ENCODE data around the gene PLCG2. TPM values are rescaled to one million over a fixed set of nuclear protein-coding genes. Genes with fewer than 3 reads are reported as not detected.

Gene PLCG2
- total and polyA plus RNA-seq, 3 donors from 2014 or later: 6.8 to 11.3 (median 8.0) TPM

DNA sequence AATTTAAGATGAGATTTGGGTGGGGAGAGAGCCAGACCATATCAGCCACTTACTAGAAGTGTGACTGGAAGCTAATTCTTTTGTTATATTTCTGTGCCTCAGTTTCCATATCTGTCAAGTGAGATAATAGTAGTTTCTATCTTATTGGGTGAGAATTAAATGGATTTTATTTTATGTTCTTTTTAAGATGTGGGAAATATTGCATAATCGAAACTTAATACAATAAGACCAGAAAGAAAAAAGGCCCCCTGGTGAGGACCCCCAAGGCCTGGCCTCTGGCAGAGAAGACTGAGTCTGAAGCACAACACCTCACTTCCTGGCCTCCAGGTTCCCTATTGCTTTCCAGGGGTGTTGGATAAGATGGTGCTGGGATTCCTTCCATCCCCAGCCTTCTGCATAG lies 13.7 kb downstream of the PLCG2 start:
- Histone ChIP-seq H3K36me3 (ENCODE audit: low read depth, missing control alignments) (no peaks in the 10 kb centered on the region), H3K9me3 (no peaks in the 10 kb centered on the region), H3K27ac (no peak overlapping the region), H3K27me3 (no peaks in the 10 kb centered on the region), H3K4me1 (no peaks in the 10 kb centered on the region), H3K4me3 (no peak overlapping the region)
- 86 to 93% methylated on average over 1 of the region's 1 CpG for WGBS, 2 donors
- no peak for DNase-seq
- TF ChIP-seq, protein P1, sequence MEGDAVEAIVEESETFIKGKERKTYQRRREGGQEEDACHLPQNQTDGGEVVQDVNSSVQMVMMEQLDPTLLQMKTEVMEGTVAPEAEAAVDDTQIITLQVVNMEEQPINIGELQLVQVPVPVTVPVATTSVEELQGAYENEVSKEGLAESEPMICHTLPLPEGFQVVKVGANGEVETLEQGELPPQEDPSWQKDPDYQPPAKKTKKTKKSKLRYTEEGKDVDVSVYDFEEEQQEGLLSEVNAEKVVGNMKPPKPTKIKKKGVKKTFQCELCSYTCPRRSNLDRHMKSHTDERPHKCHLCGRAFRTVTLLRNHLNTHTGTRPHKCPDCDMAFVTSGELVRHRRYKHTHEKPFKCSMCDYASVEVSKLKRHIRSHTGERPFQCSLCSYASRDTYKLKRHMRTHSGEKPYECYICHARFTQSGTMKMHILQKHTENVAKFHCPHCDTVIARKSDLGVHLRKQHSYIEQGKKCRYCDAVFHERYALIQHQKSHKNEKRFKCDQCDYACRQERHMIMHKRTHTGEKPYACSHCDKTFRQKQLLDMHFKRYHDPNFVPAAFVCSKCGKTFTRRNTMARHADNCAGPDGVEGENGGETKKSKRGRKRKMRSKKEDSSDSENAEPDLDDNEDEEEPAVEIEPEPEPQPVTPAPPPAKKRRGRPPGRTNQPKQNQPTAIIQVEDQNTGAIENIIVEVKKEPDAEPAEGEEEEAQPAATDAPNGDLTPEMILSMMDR (IDR thresholded peaks at IDR 0.05): no peak
- TF ChIP-seq POLR2A (IDR thresholded peaks at IDR 0.05): no peak
- intact Hi-C loops (cut with DNase I; ENCODE audit: low total_unique reads): no loop called here

DNA sequence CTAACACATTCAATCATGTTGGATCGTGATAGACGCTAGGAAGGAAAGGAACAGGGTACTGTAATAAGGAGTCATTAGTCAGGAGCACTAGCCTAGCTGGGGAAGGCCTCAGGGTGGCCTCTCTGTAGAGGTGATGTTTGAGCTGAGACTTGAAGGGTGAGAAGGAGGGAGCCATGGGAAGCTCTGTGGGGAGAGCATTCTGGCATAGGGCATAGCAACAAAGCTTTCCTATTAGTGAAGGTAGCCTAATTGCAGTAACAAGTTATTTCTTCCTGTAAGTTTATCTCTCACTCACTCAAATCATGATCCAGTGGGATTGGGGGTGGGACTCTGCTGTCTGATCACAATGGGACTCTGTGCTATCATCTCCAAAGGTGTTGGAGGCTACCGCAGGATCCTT lies 16.1 kb downstream of the PLCG2 start:
- intact Hi-C loops (cut with DNase I; ENCODE audit: low total_unique reads): no loop called here
- Histone ChIP-seq H3K9me3 (no peaks in the 10 kb centered on the region), H3K27ac (no peak overlapping the region), H3K36me3 (ENCODE audit: low read depth, missing control alignments) (no peaks in the 10 kb centered on the region), H3K4me3 (no peak overlapping the region), H3K27me3 (no peaks in the 10 kb centered on the region), H3K4me1 (no peaks in the 10 kb centered on the region)
- 90 to 94% methylated on average over 3 of the region's 3 CpGs for whole genome bisulfite sequencing, 2 donors
- TF ChIP-seq POLR2A (IDR thresholded peaks at IDR 0.05): no peak
- TF ChIP-seq, protein P1 (IDR thresholded peaks at IDR 0.05): no peak
- no peak for DNase-seq

DNA sequence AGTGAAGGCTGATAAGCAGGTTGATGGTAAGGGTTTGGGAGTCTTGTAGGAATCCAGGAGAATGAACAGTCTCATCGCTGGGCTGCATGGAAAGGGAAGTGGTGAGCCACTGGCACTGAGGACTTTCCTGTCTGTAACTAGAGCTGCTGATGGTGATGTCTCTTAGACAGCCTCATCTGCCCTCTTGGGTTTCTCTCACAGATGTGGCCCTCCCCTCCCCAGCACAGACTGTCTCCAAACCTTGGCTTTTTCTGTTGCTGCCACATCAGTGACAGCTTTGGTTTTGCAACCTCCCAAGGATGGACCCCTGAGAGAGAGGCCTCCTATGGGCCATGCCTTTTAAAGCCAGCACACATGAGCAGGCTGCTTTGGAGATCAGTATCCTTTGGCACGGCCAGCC lies 16.9 kb downstream of the PLCG2 start:
- H3K4me1 ChIP-seq: no peaks in the 10 kb centered on the region
- no peak for DNase-seq
- no peaks in the 10 kb centered on the region for H3K9me3 ChIP-seq
- H3K36me3 ChIP-seq (ENCODE audit: low read depth, missing control alignments): no peaks in the 10 kb centered on the region
- H3K27me3 ChIP-seq: no peaks in the 10 kb centered on the region
- TF ChIP-seq, protein P1 (IDR thresholded peaks at IDR 0.05): no peak
- TF ChIP-seq POLR2A (IDR thresholded peaks at IDR 0.05): no peak
- no peak overlapping the region for H3K4me3 ChIP-seq
- no peak overlapping the region for H3K27ac ChIP-seq
- intact Hi-C loops (cut with DNase I; ENCODE audit: low total_unique reads): no loop called here
- 77 to 100% methylated on average over 2 of the region's 2 CpGs for WGBS, 2 donors

DNA sequence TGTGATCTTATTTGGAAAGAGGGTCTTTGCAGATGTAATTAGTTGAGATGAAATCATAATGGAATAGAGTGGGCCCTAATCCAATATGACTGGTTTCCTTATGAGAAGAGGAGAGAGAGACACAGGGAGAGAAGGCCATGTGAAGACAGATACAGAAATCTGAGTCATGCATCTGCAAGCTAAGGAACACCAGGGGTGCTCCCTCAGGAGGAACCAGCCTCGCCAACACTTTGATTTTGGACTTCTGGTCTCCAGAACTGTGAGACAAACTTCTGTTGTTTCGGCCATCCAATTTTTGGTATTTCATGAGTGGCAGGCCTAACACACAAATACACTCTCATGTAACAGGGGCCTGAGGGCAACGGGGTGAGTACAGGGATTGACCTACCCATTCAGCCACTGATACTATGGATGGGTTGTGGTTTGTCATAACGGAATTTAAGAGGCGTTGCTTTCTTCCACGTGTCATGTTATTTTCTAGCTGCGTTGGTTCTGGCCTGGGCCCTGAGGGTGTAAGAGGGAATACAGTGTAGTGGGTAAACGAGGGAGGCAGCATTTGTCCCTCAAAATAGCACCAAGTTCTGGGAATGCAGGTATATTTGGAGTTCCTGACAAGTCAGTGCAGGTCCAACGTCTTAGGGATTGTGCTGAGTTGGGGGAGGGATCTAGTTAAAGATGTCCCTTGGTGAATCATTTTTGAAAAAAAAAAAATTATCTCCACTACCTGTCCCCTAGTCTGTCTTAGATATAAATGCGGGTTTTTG lies 17.7 kb downstream of the PLCG2 start:
- intact Hi-C loops (cut with DNase I; ENCODE audit: low total_unique reads): no loop called here
- WGBS, 2 donors: 88 to 91% methylated on average over 10 of the region's 10 CpGs

More for the DNA sequence above, 17.7 kb downstream of the PLCG2 start:
- Histone ChIP-seq H3K27ac (no peak overlapping the region), H3K4me3 (no peak overlapping the region), H3K27me3 (no peaks in the 10 kb centered on the region), H3K9me3 (no peaks in the 10 kb centered on the region), H3K36me3 (ENCODE audit: low read depth, missing control alignments) (no peaks in the 10 kb centered on the region), H3K4me1 (no peaks in the 10 kb centered on the region)
- DNase-seq: no peak
- TF ChIP-seq, protein P1 (IDR thresholded peaks at IDR 0.05): no peak
- TF ChIP-seq POLR2A (IDR thresholded peaks at IDR 0.05): no peak
